Adrenal gland (tissue), 12 donors: ENCODE results near the gene TRPM4. TPM values are rescaled to one million over a fixed set of nuclear protein-coding genes. Genes with fewer than 3 reads are reported as not detected.
"Not testable (repeated sequence)": the region's sequence is repeated elsewhere in the genome, so short reads cannot be mapped to it uniquely, and the experiment has no call there.

Experiments used
- DNase-seq, 7 donors: peaks; one replicate each; pipeline ENCODE4 v3.0.0-alpha.2; 2019 to 2020
- H3K27ac ChIP-seq, 5 donors: fragments of 200-600 bp; sonication (generic) in 4 of 5; 1 replicate in 3 of 5; 2 replicates in 2 of 5; pipeline versions ENCODE4 v1.5.1 to v1.8.0; 2016 to 2020; ENCODE audit warnings: mild to moderate bottlenecking in 1 of 5
- H3K27me3 ChIP-seq: fragments of 200-600 bp; 2 replicates; pipeline ENCODE4 v1.8.0; 2021
- H3K36me3 ChIP-seq, 2 donors: fragments of 200-600 bp; replicated peaks in 1 of 2; 1 replicate in 1 of 2; 2 replicates in 1 of 2; pipeline versions ENCODE4 v1.5.1 to v1.8.0; 2018 to 2022
- H3K4me1 ChIP-seq, 2 donors: fragments of 200-600 bp; replicated peaks in 1 of 2; 1 replicate in 1 of 2; 2 replicates in 1 of 2; pipeline versions ENCODE4 v1.5.1 to v1.8.0; 2018 to 2021
- H3K4me3 ChIP-seq, 4 donors: fragments of 200-600 bp; sonication (generic) in 3 of 4; one replicate each; pipeline ENCODE4 v1.5.1; 2016 to 2018
- H3K9me3 ChIP-seq, 3 donors: fragments of 200-600 bp; sonication (generic) in 1 of 3; replicated peaks in 1 of 3; 1 replicate in 2 of 3; 2 replicates in 1 of 3; pipeline versions ENCODE4 v1.5.1 to v1.8.0; 2016 to 2021
- POLR2A ChIP-seq, 2 donors: fragments of 450-650 bp; IDR thresholded peaks; one replicate each; pipeline ENCODE4 v1.6.1; 2017; ENCODE audit warnings: antibody characterized with exemption in 2 of 2, mild to moderate bottlenecking in 2 of 2, moderate library complexity in 1 of 2
- WGBS, 4 donors: extraction: QIAGEN DNeasy Blood & Tissue Kit in 2 of 4; methylation state at CpG; one replicate each; pipeline versions ENCODE4 v1.1.5 to v1.1.7; 2013 to 2017; 5-methylcytosine and 5-hydroxymethylcytosine counted together
- intact Hi-C, 2 donors: fragments of 100-400 bp; cut with DNase I; formaldehyde crosslinking; loops; one replicate each; pipeline versions ENCODE4 v1.14.1 to v1.15.0; 2022 to 2023
- polyA plus RNA-seq, 3 donors: library from polyadenylated mRNA; stranded (reverse); fragments of 200-250 nt in 2 of 3; fragments of 350-450 nt in 1 of 3; fragmentation: Illumina TruSeq in 1 of 3; extraction: RNeasy Lipid Tissue Mini Kit (QIAGEN cat#74804) in 1 of 3; gene quantifications; one replicate each; pipeline ENCODE4 v1.2.3, GENCODE V29; 2013 to 2014
- total RNA-seq, 9 donors: library from RNA; depleted of rRNA in 4 of 9; stranded (reverse); fragments of >200 nt in 4 of 9; fragments of 120-200 nt in 1 of 9; fragmentation: NEBNext Ultra II Directional in 1 of 9; extraction: Animal tissue kit (Norgen Biotek cat#: 25700) in 1 of 9; gene quantifications; one replicate each; pipeline versions ENCODE4 v1.1.0 to v1.2.4, GENCODE V29; 2013 to 2023
- TF ChIP-seq, protein P1 (sequence below), 6 experiments: fragments of 450-650 bp in 4 of 6; fragments of 200-600 bp in 2 of 6; sonication (generic) in 1 of 6; IDR thresholded peaks; 1 replicate in 5 of 6; 2 replicates in 1 of 6; pipeline versions ENCODE4 v1.5.1 to v1.8.0; 2016 to 2021; ENCODE audit warnings: antibody characterized with exemption in 6 of 6, mild to moderate bottlenecking in 2 of 6, moderate library complexity in 1 of 6
- donor health status: healthy with polysubstance abuse.
- donor health status: Bipolar disorder and iron deficiency.
- donor health status: DM: yes; HTN: yes; CAD: no.
- donor health status: DM: no; HTN: no; CAD: no.
- donor health status: DM: no; HTN: no; CAD: no.
- donor health status: DM: yes; HTN: yes; CAD: no.

Gene TRPM4
- total and polyA plus RNA-seq, 12 donors: 4.2 to 56.3 (median 15.7) TPM

DNA sequence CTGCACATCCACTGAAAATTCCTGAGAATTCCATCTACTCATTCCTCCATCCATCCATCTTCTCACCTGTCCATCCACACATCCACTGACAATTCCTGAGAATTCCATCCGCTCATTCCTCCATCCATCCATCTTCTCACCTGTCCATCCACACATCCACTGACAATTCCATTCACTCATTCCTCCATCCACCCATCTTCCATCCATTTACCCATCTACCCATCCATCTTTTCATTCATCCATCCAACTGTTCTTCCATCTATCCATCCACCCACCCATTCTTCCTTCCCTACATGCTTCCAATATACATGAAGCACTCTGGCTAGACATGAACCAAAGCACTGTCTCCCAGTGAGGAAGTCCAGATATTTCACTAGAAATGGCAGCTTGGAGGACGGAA, 15.6 kb downstream of the TRPM4 start:
- TF ChIP-seq POLR2A (IDR thresholded peaks at IDR 0.05): no peak
- TF ChIP-seq, protein P1, sequence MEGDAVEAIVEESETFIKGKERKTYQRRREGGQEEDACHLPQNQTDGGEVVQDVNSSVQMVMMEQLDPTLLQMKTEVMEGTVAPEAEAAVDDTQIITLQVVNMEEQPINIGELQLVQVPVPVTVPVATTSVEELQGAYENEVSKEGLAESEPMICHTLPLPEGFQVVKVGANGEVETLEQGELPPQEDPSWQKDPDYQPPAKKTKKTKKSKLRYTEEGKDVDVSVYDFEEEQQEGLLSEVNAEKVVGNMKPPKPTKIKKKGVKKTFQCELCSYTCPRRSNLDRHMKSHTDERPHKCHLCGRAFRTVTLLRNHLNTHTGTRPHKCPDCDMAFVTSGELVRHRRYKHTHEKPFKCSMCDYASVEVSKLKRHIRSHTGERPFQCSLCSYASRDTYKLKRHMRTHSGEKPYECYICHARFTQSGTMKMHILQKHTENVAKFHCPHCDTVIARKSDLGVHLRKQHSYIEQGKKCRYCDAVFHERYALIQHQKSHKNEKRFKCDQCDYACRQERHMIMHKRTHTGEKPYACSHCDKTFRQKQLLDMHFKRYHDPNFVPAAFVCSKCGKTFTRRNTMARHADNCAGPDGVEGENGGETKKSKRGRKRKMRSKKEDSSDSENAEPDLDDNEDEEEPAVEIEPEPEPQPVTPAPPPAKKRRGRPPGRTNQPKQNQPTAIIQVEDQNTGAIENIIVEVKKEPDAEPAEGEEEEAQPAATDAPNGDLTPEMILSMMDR (IDR thresholded peaks at IDR 0.05): no peak
- H3K4me1 ChIP-seq: no peaks in the 10 kb centered on the region
- H3K36me3 ChIP-seq: peaks cover 0 to 19% of the 10 kb centered on the region in 2 donors
- H3K27ac ChIP-seq: no peak overlapping the region
- DNase-seq: no peak
- intact Hi-C loops: no loop called here
- no peak overlapping the region for H3K4me3 ChIP-seq
- H3K9me3 ChIP-seq: no peaks in the 10 kb centered on the region
- no peaks in the 10 kb centered on the region for H3K27me3 ChIP-seq
- 89 to 97% (median 94%) methylated on average over 2 of the region's 2 CpGs for WGBS, 4 donors

DNA sequence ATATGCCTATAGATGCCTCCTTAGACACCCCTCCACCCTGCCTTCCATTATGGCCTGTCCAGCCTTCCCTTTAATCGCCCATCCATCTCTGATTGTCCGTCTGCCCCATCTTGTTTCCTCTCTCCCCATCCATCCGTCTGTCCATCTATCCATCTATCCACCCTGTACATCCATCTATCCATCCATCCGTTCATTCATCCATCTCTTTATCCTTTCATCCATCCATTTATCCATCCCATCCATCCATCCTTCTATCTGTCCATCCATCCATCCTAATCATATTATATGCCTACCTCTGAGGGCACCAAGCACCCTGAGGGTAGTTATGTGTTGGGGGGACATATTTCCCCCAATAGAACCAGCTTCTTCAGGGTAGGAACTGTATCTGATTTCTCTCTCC, 23.1 kb downstream of the TRPM4 start:
- no peaks in the 10 kb centered on the region for H3K36me3 ChIP-seq
- no peaks in the 10 kb centered on the region for H3K27me3 ChIP-seq
- H3K9me3 ChIP-seq: peaks cover 0 to 3% (median 0%) of the 10 kb centered on the region in 3 donors
- H3K4me3 ChIP-seq: no peak overlapping the region
- TF ChIP-seq, protein P1 (IDR thresholded peaks at IDR 0.05): no peak
- no peak for TF ChIP-seq POLR2A (IDR thresholded peaks at IDR 0.05)
- 84 to 93% (median 92%) methylated on average over 4 of the region's 4 CpGs for WGBS, 4 donors
- no peak for DNase-seq
- no peaks in the 10 kb centered on the region for H3K4me1 ChIP-seq
- no peak overlapping the region for H3K27ac ChIP-seq
- intact Hi-C loops: no loop called here

DNA sequence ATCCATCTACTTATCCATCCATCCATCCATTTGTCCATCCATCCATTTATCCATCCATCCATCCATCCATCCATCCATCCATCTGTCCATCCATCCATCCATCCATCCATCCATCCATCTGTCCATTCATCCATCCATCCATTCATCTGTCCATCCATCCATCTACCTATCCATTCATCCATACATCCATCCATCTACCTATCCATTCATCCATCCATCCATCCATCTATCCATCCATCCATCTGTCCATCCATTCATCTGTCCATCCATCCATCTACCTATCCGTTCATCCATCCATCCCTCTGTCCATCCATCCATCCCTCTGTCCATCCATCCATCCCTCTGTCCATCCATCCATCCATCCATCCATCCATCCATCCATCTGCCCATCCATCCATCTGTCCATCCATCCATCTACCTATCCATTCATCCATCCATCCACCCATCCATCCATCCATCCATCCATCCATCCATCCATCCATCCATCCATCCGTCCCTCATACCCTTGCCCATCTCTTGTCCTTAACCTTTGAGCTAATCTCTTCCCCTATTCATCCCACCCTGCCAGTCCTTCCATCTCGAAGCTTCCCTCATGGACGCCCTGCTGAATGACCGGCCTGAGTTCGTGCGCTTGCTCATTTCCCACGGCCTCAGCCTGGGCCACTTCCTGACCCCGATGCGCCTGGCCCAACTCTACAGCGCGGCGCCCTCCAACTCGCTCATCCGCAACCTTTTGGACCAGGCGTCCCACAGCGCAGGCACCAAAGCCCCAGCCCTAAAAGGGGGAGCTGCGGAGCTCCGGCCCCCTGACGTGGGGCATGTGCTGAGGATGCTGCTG, 24.6 kb downstream of the TRPM4 start:
- H3K9me3 ChIP-seq, H3K4me1 ChIP-seq, H3K4me3 ChIP-seq, DNase-seq, intact Hi-C loops, H3K27ac ChIP-seq, H3K27me3 ChIP-seq, H3K36me3 ChIP-seq: not testable (repeated sequence)
- WGBS, 4 donors: 68 to 77% (median 71%) methylated on average over 18 to 20 of the region's 20 CpGs

DNA sequence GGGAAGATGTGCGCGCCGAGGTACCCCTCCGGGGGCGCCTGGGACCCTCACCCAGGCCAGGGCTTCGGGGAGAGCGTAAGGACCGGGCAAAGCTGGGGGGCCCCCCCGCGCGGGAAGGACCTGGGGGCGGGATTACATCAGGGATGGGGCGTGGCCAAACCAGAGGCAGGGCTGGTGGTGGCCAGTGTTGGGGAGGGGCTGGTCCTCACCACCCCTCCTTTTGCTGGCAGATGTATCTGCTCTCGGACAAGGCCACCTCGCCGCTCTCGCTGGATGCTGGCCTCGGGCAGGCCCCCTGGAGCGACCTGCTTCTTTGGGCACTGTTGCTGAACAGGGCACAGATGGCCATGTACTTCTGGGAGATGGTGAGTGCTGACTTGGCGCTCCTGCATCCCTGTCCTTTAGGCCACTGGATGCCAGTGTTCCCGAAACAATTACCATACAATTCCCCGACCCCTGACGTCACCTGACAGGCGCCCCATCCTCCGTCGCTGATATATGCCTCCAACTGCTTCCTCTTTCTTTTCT, 25.3 kb downstream of the TRPM4 start:
- no peak for DNase-seq
- H3K9me3 ChIP-seq: peaks cover 0 to 3% (median 0%) of the 10 kb centered on the region in 3 donors
- no peaks in the 10 kb centered on the region for H3K4me1 ChIP-seq
- 59 to 72% (median 64%) methylated on average over 14 to 26 of the region's 26 CpGs for WGBS, 4 donors
- H3K27me3 ChIP-seq: no peaks in the 10 kb centered on the region
- no peak overlapping the region for H3K4me3 ChIP-seq
- TF ChIP-seq POLR2A (IDR thresholded peaks at IDR 0.05): no peak
- TF ChIP-seq, protein P1 (IDR thresholded peaks at IDR 0.05): no peak
- intact Hi-C loops: no loop called here
- no peak overlapping the region for H3K27ac ChIP-seq
- H3K36me3 ChIP-seq: no peaks in the 10 kb centered on the region
